ENCODE measurements around the gene MRPS23. TPM values are rescaled to one million over a fixed set of nuclear protein-coding genes. Genes with fewer than 3 reads are reported as not detected.

The MRPS23 gene
- total and polyA plus RNA-seq, 12 donors, result 8.5 to 90.6 (median 36.6) TPM

- Histone ChIP-seq H3K27me3 (no peaks in the 10 kb centered on the region), H3K4me1 (replicated peaks in 1 of 2) (peaks cover 24 to 40% of the 10 kb centered on the region in 2 donors), H3K9me3 (replicated peaks in 1 of 3) (no peaks in the 10 kb centered on the region), H3K36me3 (replicated peaks in 1 of 2) (peaks cover 0 to 1% of the 10 kb centered on the region in 2 donors), H3K27ac (peak overlapping the region; percentile 54 to 93 (median 80)), H3K4me3 (peak overlapping the region in 3 of 4 donors; percentile 17 to 53 (median 38))
- WGBS, 4 donors, result 5 to 9% (median 5%) methylated on average over 13 of the region's 13 CpGs
- intact Hi-C loops (cut with DNase I), result loop anchor here in 1 of 2 donors (10.0 kb wide), 1 partner anchor 159 kb away; no protein-coding TSS in a partner anchor
- DNase-seq, result peak; percentile 76 to 91 (median 83)
- TF ChIP-seq, protein P1, sequence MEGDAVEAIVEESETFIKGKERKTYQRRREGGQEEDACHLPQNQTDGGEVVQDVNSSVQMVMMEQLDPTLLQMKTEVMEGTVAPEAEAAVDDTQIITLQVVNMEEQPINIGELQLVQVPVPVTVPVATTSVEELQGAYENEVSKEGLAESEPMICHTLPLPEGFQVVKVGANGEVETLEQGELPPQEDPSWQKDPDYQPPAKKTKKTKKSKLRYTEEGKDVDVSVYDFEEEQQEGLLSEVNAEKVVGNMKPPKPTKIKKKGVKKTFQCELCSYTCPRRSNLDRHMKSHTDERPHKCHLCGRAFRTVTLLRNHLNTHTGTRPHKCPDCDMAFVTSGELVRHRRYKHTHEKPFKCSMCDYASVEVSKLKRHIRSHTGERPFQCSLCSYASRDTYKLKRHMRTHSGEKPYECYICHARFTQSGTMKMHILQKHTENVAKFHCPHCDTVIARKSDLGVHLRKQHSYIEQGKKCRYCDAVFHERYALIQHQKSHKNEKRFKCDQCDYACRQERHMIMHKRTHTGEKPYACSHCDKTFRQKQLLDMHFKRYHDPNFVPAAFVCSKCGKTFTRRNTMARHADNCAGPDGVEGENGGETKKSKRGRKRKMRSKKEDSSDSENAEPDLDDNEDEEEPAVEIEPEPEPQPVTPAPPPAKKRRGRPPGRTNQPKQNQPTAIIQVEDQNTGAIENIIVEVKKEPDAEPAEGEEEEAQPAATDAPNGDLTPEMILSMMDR (IDR thresholded peaks at IDR 0.05), result peak; percentile 89 to 97 (median 94)
- TF ChIP-seq POLR2A (IDR thresholded peaks at IDR 0.05), result peak in 1 of 2 donors; percentile 76
Measured at GRCh38 chr17:57833179-57833939, 16.5 kb downstream of the MRPS23 start.

GRCh38 chr17:57832314-57833178 is 17.3 kb downstream of the MRPS23 start:
- no peak for DNase-seq
- intact Hi-C loops (cut with DNase I), result loop anchor here in 1 of 2 donors (10.0 kb wide), 1 partner anchor 158 kb away; no protein-coding TSS in a partner anchor
- no peaks in the 10 kb centered on the region for H3K36me3 ChIP-seq (replicated peaks in 1 of 2)
- peak overlapping the region; percentile 54 to 93 (median 80) for H3K27ac ChIP-seq
- TF ChIP-seq, protein P1 (IDR thresholded peaks at IDR 0.05), result no peak
- no peak for TF ChIP-seq POLR2A (IDR thresholded peaks at IDR 0.05)
- peaks cover 24 to 40% of the 10 kb centered on the region in 2 donors for H3K4me1 ChIP-seq (replicated peaks in 1 of 2)
- no peaks in the 10 kb centered on the region for H3K27me3 ChIP-seq
- 20 to 25% (median 25%) methylated on average over 12 of the region's 12 CpGs for WGBS, 4 donors
- H3K9me3 ChIP-seq (replicated peaks in 1 of 3), result no peaks in the 10 kb centered on the region
- peak overlapping the region in 1 of 4 donors; percentile 53 for H3K4me3 ChIP-seq

DNA sequence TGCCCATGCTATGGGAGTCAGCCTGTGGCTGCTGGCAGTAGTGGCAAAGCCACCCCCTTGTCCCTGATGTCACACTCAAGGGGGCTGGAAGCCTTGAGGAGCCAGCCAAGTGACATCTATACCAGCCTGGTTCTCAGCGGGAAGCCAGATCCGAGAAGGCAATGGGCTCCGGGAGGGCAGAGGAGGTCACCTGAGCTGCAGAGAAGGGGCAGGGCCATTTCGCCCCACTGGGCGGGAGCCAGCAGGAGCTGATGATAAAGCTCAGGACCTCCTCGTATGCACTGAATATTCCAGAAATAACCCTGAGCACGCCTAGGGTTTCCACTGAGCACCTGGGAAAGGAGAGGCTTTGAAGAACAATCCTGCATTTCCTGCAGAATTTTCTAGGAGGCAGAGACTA is 19.0 kb downstream of the MRPS23 start:
- TF ChIP-seq, protein P1 (IDR thresholded peaks at IDR 0.05), result no peak
- TF ChIP-seq POLR2A (IDR thresholded peaks at IDR 0.05), result no peak
- DNase-seq, result no peak
- Histone ChIP-seq H3K27ac (no peak overlapping the region), H3K9me3 (replicated peaks in 1 of 3) (no peaks in the 10 kb centered on the region), H3K27me3 (no peaks in the 10 kb centered on the region), H3K4me3 (no peak overlapping the region), H3K4me1 (replicated peaks in 1 of 2) (peaks cover 24 to 40% of the 10 kb centered on the region in 2 donors), H3K36me3 (replicated peaks in 1 of 2) (no peaks in the 10 kb centered on the region)
- 90 to 98% (median 95%) methylated on average over 4 to 7 of the region's 7 CpGs for WGBS, 4 donors
- intact Hi-C loops (cut with DNase I), result loop anchor here in 1 of 2 donors (10.0 kb wide), 1 partner anchor 156 kb away; no protein-coding TSS in a partner anchor
